T-helper 2 cell treated with Interferon-gamma antibody and Interleukin-4, amounts not matched to agents 100 ng/mL and 5 ng/mL, for 36 hours (primary cell): ENCODE data around the gene LMO7. TPM values are rescaled to one million over a fixed set of nuclear protein-coding genes. Genes with fewer than 3 reads are reported as not detected.
"Not testable (repeated sequence)": the region's sequence is repeated elsewhere in the genome, so short reads cannot be mapped to it uniquely, and the experiment has no call there.

ENCODE experiments used
- intact Hi-C: fragments of 100-400 bp; cut with micrococcal nuclease; formaldehyde crosslinking; loops from one replicate; pipeline ENCODE4 v1.15.1; 2023
- total RNA-seq: library from RNA; stranded (reverse); gene quantifications from 2 replicates; pipeline ENCODE4 v1.2.3, GENCODE V29; 2022

LMO7 gene
- total RNA-seq, 1 donor from 2014 or later, result 15.2 TPM

- intact Hi-C loops, result no loop called here
Measured at GRCh38 chr13:75769141-75769905, 133.2 kb downstream of the LMO7 start.

- intact Hi-C loops, result no loop called here
Measured at GRCh38 chr13:75770164-75770563, 134.0 kb downstream of the LMO7 start.

- intact Hi-C loops, result no loop called here
Measured at GRCh38 chr13:75770592-75771011, 134.5 kb downstream of the LMO7 start.

- intact Hi-C loops, result no loop called here
Measured at GRCh38 chr13:75771226-75771625, 135.1 kb downstream of the LMO7 start.

- intact Hi-C loops, result no loop called here
Measured at GRCh38 chr13:75771818-75772217, 135.7 kb downstream of the LMO7 start.

- intact Hi-C loops, result no loop called here
Measured at GRCh38 chr13:75774176-75774575, 138.0 kb downstream of the LMO7 start.

- intact Hi-C loops, result no loop called here
Measured at GRCh38 chr13:75776550-75776949, 140.4 kb downstream of the LMO7 start.

- intact Hi-C loops, result no loop called here
Measured at GRCh38 chr13:75779393-75779792, 143.3 kb downstream of the LMO7 start.

- intact Hi-C loops, result not testable (repeated sequence)
Measured at GRCh38 chr13:75780103-75780502, 144.0 kb downstream of the LMO7 start.

GRCh38 chr13:75782985-75783384, 146.9 kb downstream of the LMO7 start:
- intact Hi-C loops, result no loop called here

- intact Hi-C loops, result no loop called here
Measured at GRCh38 chr13:75784003-75784402, 147.9 kb downstream of the LMO7 start.

GRCh38 chr13:75785130-75785529, 149.0 kb downstream of the LMO7 start:
- intact Hi-C loops, result no loop called here

GRCh38 chr13:75787249-75787928, 151.3 kb downstream of the LMO7 start:
- intact Hi-C loops, result no loop called here

GRCh38 chr13:75788481-75788981, 152.4 kb downstream of the LMO7 start:
- intact Hi-C loops, result no loop called here

- intact Hi-C loops, result no loop called here
Measured at GRCh38 chr13:75789451-75790197, 153.5 kb downstream of the LMO7 start.

GRCh38 chr13:75790198-75790970, 154.3 kb downstream of the LMO7 start:
- intact Hi-C loops, result no loop called here

GRCh38 chr13:75792526-75793187, 156.5 kb downstream of the LMO7 start:
- intact Hi-C loops, result no loop called here

- intact Hi-C loops, result not testable (repeated sequence)
Measured at GRCh38 chr13:75793188-75793567, 157.0 kb downstream of the LMO7 start.

GRCh38 chr13:75794663-75795062, 158.5 kb downstream of the LMO7 start:
- intact Hi-C loops, result no loop called here

GRCh38 chr13:75795274-75795673, 159.1 kb downstream of the LMO7 start:
- intact Hi-C loops, result no loop called here

- intact Hi-C loops, result no loop called here
Measured at GRCh38 chr13:75796825-75797224, 160.7 kb downstream of the LMO7 start.
